ENCODE measurements around the gene ADGRF5. TPM values are rescaled to one million over a fixed set of nuclear protein-coding genes. Genes with fewer than 3 reads are reported as not detected.

ADGRF5 gene
- polyA plus RNA-seq (2011; rRNA removed) (not detected in 2 replicates), polyA minus RNA-seq (2011; rRNA and poly(A)+ RNA removed) (not detected in 2 replicates)

- Histone ChIP-seq H3K27ac (ENCODE audit: low read depth, low read length) (no peak within 1 kb of the TSS), H3K4me3 (ENCODE audit: low read depth, low read length) (no peak within 1 kb of the TSS), H3K27me3 (ENCODE audit: control insufficient read depth, insufficient read depth, low read length) (no peaks in the 10 kb centered on the region), H3K9me3 (ENCODE audit: control insufficient read depth, insufficient read depth, low read length) (no peaks in the 10 kb centered on the region; the same call in 1 of the 2 replicates)
- ChIA-PET CTCF (interaction anchor here (0.6 kb wide), 1 partner anchor 218 kb away, joined by 3 read pairs; no protein-coding TSS in a partner anchor), POLR2A (no interaction called here)
- no peak for TF ChIP-seq CTCF (IDR thresholded peaks at IDR 0.05; ENCODE audit: low read depth, low read length)
- no peak for DNase-seq (ENCODE audit: low read depth, low spot score)
Observed at GRCh38 chr6:46921731-46922130, at the start of gene ADGRF5. TSS of gene ADGRF5 (minus strand) at chr6:46921938. CDS start at chr6:46906762, 15,176 bp downstream.

GRCh38 chr6:46969206-46969605, 47.5 kb upstream of the ADGRF5 start:
- Histone ChIP-seq H3K27me3 (ENCODE audit: control insufficient read depth, insufficient read depth, low read length) (no peaks in the 10 kb centered on the region), H3K9me3 (ENCODE audit: control insufficient read depth, insufficient read depth, low read length) (no peaks in the 10 kb centered on the region), H3K4me3 (ENCODE audit: low read depth, low read length) (no peak overlapping the region), H3K27ac (ENCODE audit: low read depth, low read length) (no peak overlapping the region)
- no peak for TF ChIP-seq CTCF (IDR thresholded peaks at IDR 0.05; ENCODE audit: low read depth, low read length)
- DNase-seq (ENCODE audit: low read depth, low spot score), result no peak
- POLR2A ChIA-PET, result no interaction called here
- CTCF ChIA-PET, result no interaction called here

- no peaks in the 10 kb centered on the region for H3K9me3 ChIP-seq (ENCODE audit: control insufficient read depth, insufficient read depth, low read length)
- H3K27ac ChIP-seq (ENCODE audit: low read depth, low read length), result no peak overlapping the region
- no peak for DNase-seq (ENCODE audit: low read depth, low spot score)
- TF ChIP-seq CTCF (IDR thresholded peaks at IDR 0.05; ENCODE audit: low read depth, low read length), result no peak
- no peaks in the 10 kb centered on the region for H3K27me3 ChIP-seq (ENCODE audit: control insufficient read depth, insufficient read depth, low read length)
- ChIA-PET CTCF (no interaction called here), POLR2A (no interaction called here)
- no peak overlapping the region for H3K4me3 ChIP-seq (ENCODE audit: low read depth, low read length)
Observed at GRCh38 chr6:46967826-46968349, 46.1 kb upstream of the ADGRF5 start.

- POLR2A ChIA-PET, result no interaction called here
- TF ChIP-seq CTCF (IDR thresholded peaks at IDR 0.05; ENCODE audit: low read depth, low read length), result no peak
- Histone ChIP-seq H3K4me3 (ENCODE audit: low read depth, low read length) (no peak overlapping the region), H3K27me3 (ENCODE audit: control insufficient read depth, insufficient read depth, low read length) (peaks cover 2% of the 10 kb centered on the region), H3K27ac (ENCODE audit: low read depth, low read length) (no peak overlapping the region), H3K9me3 (ENCODE audit: control insufficient read depth, insufficient read depth, low read length) (no peaks in the 10 kb centered on the region)
- CTCF ChIA-PET, result no interaction called here
- no peak for DNase-seq (ENCODE audit: low read depth, low spot score)
Observed at GRCh38 chr6:46964716-46965519, 43.2 kb upstream of the ADGRF5 start.

GRCh38 chr6:46963626-46964025, 41.9 kb upstream of the ADGRF5 start:
- peaks cover 2% of the 10 kb centered on the region for H3K27me3 ChIP-seq (ENCODE audit: control insufficient read depth, insufficient read depth, low read length)
- TF ChIP-seq CTCF (IDR thresholded peaks at IDR 0.05; ENCODE audit: low read depth, low read length), result no peak
- no peaks in the 10 kb centered on the region for H3K9me3 ChIP-seq (ENCODE audit: control insufficient read depth, insufficient read depth, low read length)
- DNase-seq (ENCODE audit: low read depth, low spot score), result no peak
- ChIA-PET POLR2A (no interaction called here), CTCF (interaction anchor here (0.6 kb wide), 1 partner anchor 13 kb away, joined by 3 read pairs; no protein-coding TSS in a partner anchor)
- no peak overlapping the region for H3K27ac ChIP-seq (ENCODE audit: low read depth, low read length)
- no peak overlapping the region for H3K4me3 ChIP-seq (ENCODE audit: low read depth, low read length)

All from AG04450 (cell line).